HG03159 (cell line): ENCODE measurements around the gene CPEB4.

Experiments used
- ATAC-seq: cut with Tn5 transposase; IDR thresholded peaks from one replicate; pipeline ENCODE4 v1.9.1; 2021; ENCODE audit warnings: mild to moderate bottlenecking, moderate library complexity; ENCODE audit not compliant: unreplicated experiment

CPEB4 gene

GRCh38 chr5:173911623-173912022 lies 23.5 kb downstream of the CPEB4 start:
- ATAC-seq: no peak

DNA sequence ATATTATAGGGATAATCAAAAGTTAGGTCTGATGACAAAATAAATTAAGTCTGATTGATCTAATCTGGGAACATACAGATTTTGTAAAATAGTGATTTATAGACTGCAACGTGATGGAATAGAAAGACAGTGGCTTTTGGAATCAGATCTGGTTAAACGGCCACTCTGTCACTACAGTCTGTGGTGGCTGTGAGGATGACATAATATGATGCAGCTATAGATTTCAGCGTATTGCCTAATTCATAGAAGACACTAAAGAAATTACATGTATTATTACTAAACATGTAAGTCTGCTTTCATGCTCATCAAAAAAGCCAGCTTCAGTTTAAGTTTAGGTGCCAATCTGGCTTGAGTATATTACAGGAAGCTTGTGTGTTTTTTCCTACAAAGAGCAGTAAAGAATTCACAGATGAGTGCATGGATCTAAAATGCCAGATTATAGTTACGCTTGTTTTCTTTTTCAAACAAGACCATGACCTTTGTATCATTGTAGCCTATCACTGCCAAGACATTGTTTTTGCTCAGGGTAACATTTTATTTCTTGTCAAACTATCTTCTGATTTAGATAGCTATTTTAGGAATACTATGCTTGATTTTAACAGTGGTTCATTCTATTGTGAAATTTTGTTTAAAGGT lies 25.7 kb downstream of the CPEB4 start:
- no peak for ATAC-seq

DNA sequence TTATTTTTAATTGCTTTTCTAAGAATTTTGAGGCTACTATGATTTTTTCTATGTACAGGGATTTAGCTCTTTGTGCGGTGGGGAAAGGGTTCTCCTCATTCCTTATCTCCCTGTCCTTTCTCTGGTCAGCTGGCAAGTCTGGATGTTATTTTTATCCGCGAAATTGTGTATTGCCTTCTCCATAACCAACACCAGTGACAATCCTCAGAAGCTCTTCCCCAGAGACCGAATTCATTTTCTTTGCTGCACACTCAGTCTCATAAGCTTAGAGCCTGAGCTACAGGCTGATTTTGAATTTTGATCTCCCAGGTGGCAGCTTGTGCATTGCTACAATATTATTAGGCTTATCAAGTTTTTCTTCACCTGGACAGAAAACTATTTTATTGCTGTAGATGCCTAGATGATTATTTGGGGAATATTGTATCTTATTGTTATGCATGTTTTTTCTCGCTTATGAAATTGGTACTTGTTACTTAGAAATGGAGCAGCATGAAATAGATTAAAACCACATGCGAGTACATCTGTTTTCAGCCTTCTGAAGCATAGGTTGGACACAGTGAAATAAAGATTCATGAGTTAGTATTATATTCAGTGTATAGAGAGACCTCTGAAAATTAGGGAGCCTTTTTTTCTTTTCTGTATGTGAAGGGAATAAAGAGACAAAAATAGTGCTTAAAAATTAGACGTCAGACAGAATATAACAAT lies 27.3 kb downstream of the CPEB4 start:
- no peak for ATAC-seq

DNA sequence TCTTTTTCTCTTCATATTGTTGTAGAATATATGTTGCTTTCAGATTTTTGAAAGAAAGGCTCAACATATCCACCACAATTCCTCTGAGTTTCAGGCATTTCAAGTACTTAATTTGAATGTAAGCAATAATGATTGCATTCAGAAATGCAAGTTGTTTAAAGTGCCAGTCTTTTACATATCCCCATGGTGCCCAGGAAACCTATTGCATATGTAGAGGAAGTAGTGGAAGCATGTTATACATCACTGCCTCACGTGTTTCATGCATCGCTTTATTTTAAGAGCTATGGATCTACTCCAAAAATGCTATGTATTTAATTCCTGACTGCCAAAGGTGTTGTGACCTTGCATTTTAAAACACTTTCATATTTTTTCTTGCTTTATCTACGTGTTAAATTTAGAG lies 28.1 kb downstream of the CPEB4 start:
- ATAC-seq: no peak

GRCh38 chr5:173917788-173918786 lies 29.9 kb downstream of the CPEB4 start:
- ATAC-seq: peak; percentile 93

- ATAC-seq: no peak
Observed at GRCh38 chr5:173919443-173919842, 31.3 kb downstream of the CPEB4 start.

DNA sequence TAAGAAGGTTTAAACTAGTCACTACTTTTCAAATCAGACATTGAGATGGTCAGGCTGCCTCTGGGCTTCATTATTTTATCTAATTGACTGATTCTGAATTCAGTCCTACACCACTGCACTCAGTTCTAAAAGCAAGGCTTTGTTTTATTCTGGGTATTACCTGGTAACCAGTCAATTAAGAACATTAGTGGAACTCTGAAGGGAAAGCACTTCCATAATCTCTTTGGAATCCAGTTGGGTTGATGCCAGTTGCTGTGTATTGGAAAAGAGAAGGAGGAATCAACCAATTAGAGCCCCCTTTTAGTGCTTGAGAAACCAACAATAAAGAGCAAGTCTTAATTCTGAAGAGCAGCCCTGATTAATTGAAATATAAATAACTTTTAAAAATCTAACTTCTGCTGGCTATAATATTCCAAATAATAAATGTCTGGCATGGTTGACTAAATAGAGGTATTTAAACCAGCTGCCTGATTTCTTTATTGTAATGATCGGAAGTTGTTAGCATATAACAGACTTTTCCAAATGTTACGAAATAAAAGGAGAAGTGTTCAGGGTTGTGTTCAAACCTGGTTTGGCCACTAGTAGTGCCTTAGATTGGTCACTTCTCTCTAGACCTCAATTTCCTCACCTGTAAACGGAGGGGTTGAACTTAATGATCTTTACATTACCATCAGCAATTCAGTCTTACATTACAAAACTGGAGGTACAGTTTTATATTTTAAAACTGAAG lies 32.0 kb downstream of the CPEB4 start:
- no peak for ATAC-seq

DNA sequence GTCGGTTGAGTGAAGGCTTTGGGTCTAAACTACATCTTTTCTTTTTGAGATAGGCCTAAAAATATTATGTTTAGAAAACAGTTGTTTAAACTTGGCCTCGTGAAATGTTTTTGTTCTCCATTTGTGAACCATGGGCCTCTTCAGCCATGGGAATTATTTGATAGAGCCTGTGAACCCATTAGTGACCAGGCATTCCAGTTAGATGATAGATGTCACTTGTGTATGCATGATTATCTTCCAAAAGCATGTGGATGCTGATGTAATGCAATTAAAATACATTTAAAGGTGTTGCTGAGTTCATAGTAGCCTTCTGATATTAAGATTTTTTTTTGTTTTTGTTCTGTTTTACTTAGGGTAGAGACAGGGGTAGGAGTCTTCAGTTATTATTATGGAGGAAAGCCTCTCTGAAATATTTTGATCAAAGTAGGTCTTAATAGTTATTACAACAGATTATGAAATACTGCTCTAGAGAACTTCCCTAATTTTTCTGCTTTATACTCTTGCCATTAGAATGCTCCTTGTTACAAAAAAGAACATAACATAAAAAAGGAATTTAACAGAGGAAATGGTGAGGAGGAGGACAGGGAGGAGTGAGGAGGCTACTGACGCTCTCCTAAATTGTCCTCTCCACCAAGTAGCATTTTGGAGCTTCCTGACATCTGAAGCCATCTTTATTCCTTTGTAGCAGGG lies 32.9 kb downstream of the CPEB4 start:
- ATAC-seq: no peak

DNA sequence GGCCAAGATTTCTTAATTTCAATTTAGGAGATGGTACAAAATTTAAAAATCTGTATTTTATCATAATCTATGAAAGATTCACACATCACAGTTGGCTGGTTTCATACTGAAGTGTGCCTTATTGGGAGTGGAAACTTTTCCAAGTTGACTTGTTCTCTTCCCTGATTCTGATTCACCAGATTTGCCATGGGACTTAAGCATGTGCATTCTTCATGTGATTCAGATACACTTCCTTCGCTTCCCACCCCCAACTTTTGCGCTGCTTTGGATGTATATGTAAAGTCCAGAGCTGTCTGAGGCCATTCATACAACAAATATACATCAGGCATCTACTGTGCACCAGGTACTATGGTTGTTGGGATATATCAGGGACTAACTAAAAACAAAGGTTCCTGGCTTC lies 34.4 kb downstream of the CPEB4 start:
- ATAC-seq: no peak

DNA sequence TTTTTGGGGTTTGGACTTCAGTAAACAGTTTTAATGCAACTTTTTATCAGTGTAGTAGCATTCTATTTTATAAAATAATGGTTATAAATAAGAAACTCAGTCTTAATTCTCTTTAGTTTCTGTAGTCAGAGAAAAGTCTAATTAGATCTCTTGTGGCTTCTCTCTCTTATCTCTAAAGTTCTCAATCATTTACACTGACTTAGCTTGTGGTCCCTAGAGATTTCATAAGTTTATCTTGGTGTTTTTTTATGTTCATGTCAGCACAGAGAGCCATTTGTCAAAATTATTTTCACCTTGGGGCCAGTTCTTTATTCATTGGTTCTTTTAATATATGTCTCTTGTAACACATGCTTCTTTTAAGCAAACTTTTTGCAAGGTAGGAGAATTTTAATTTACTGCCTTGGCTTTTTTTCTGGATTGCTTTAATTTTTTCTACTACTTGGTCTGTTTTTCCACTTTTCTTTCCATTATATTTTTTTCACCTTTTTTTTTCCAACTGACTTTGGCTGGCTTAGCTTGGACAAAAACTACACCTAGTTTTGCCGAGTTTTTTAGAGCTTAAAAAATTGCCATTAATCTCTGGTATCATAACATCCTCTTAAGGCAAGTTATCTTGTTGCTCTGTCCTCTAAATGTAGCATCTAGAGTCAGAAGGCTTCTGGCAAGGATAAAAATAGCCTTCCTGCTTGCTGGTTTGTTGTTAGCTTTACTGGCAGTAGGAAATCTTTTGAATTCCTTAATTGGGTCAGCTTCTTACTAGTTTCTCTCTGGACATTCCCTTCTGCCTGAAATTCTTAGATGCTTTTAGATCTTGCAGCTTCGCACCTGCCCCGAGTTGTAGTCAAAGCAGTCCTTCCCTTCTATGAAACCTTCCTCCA lies 35.3 kb downstream of the CPEB4 start:
- ATAC-seq: no peak

- no peak for ATAC-seq
Observed at GRCh38 chr5:173924899-173925298, 36.8 kb downstream of the CPEB4 start.

GRCh38 chr5:173925449-173926071 lies 37.4 kb downstream of the CPEB4 start:
- ATAC-seq: no peak

GRCh38 chr5:173926359-173926758 lies 38.2 kb downstream of the CPEB4 start:
- no peak for ATAC-seq

DNA sequence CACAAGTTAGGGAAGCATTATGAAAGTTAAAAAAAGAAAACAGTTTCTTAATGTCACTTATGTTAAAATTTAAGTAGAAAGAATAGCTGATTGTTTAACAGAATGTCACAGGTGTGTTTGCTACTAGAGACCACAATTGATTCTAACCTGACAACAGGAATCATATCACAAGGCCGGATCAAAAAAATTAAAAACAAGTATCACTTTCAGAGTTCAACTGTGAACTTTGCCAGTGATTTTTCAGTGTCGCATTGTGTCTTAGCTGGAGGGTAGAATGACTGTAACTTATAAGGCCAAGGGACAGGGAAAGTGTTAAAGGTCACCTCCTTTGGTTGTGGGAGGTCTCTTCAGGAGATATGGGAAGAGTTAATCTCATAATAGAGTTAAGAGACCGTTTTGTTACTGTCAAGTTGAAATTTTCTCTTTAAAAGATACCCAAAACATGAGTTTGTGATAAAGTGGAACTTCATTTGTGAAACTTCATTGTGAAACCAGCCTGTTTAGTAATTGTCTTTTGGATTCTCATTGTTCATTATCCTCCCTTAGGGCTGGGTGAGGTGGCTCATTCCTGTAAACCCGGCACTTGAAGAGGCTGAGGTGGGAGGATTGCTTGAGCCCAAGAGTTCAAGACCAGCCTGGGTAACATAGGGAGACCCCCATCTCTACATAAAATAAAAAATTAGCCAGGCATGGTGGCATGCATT lies 40.9 kb downstream of the CPEB4 start:
- no peak for ATAC-seq

GRCh38 chr5:173932695-173933139 lies 44.6 kb downstream of the CPEB4 start:
- ATAC-seq: no peak

- no peak for ATAC-seq
Observed at GRCh38 chr5:173933901-173934300, 45.8 kb downstream of the CPEB4 start.

- no peak for ATAC-seq
Observed at GRCh38 chr5:173935396-173935795, 47.2 kb downstream of the CPEB4 start.

- no peak for ATAC-seq
Observed at GRCh38 chr5:173940269-173940668, 52.1 kb downstream of the CPEB4 start.
